Stimulated activated CD8-positive, alpha-beta memory T cell treated with anti-CD3 and anti-CD28 coated beads, Interleukin-12 subunit alpha, Interleukin-12 subunit beta, amount 100 ng/mL, for 4 hours (primary cell): ENCODE results near the gene MAD1L1.

Source experiments
- DNase-seq: peaks from one replicate; pipeline ENCODE4 v3.0.0-alpha.2; 2020; ENCODE audit warnings: low read depth

MAD1L1 gene

GRCh38 chr7:2012044-2012900 lies 220.5 kb downstream of the MAD1L1 start:
- DNase-seq, result no peak

- DNase-seq, result no peak
Measured at GRCh38 chr7:2011266-2012043, 221.3 kb downstream of the MAD1L1 start.

GRCh38 chr7:2010551-2011265 lies 222.0 kb downstream of the MAD1L1 start:
- DNase-seq, result no peak

GRCh38 chr7:2010101-2010500 lies 222.6 kb downstream of the MAD1L1 start:
- no peak for DNase-seq

- DNase-seq, result no peak
Measured at GRCh38 chr7:2009541-2010001, 223.2 kb downstream of the MAD1L1 start.

DNA sequence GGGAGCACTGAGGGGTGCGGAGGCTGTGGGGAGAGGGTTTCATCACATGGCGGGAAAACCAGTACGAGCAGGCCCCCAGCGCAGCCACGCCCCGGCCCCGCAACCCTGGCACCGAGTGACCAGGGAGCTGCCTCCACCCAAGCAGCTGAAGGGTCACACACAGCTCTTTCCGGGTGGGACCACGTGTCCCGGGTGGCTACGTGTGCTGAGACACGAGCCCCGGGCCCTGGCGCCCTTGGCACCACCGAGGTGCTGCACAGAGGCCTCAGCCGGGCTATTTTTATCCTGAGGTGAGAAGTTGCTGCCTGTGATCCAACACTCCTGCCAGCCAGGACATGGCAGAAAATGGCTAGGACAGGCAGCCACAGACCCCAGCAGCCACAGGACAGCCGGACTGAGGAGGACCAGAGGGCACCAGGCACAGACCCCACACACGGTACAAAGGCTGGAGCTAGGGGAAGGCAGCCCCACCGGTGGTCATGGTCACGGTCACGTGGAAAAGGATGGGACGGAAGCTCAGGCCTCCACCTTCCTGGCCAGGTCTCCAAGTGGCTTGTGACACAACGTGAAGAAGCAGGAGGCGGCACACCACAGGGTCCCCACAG lies 223.7 kb downstream of the MAD1L1 start:
- no peak for DNase-seq

DNA sequence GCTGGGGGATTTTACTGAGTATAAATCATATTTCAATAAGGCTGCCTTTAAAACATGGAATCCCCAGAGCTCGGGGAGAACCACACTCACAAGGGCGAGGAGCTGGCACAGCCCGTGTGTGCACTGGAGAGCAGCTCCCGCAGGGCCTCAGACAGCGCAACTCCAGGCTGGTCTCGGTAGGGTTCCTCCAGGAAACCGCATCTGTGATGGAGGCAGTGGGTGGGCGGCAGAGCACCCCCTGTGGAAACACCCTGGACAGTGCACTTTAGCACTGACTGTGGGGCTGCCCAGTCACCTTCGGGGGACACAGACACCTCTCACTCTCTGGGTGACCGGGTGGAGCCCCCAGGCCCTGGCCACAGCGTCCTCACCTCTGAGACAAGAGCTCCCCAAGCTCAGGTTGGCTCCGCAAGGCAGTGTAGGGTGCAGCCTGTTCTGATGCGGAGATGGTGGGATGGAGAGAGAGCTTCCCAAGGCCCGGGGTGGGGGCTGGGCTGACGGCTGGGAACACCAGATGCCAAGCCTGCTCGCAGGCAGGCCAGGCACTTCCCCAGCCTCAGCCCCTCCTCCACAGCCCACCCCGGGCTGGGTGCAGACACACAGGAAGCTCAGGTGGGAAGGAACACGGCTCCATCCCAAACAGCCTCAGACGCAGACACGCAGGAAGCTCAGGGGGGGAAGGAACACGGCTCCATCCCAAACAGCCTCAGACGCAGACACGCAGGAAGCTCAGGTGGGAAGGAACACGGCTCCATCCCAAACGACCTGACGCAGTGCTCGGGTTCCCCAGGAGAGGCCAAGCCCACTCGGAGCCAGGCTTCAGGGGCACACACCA lies 224.4 kb downstream of the MAD1L1 start:
- DNase-seq, result no peak

DNA sequence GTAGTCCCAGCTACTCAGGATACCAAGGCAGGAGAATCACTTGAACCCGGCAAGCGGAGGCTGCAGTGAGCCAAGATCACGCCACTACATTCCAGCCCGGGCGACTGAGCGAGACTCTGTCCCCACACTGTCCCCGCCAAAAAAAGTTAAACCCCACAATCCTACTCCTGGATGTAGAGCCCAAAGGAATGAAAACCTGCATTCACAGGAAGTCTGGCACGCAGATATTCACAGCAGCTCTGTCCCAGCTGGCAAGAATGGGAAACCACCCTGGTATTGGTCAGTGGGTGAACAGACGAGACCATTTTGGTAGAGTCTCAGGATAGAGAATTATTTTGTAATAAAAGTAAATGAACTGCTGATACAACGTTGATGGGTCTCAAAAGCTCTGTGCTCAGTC lies 225.2 kb downstream of the MAD1L1 start:
- no peak for DNase-seq

GRCh38 chr7:2006921-2007381 lies 225.8 kb downstream of the MAD1L1 start:
- DNase-seq, result no peak

- DNase-seq, result no peak
Measured at GRCh38 chr7:2006231-2006771, 226.4 kb downstream of the MAD1L1 start.

GRCh38 chr7:2005786-2006185 lies 227.0 kb downstream of the MAD1L1 start:
- DNase-seq, result no peak

- no peak for DNase-seq
Measured at GRCh38 chr7:2004841-2005725, 227.7 kb downstream of the MAD1L1 start.

DNA sequence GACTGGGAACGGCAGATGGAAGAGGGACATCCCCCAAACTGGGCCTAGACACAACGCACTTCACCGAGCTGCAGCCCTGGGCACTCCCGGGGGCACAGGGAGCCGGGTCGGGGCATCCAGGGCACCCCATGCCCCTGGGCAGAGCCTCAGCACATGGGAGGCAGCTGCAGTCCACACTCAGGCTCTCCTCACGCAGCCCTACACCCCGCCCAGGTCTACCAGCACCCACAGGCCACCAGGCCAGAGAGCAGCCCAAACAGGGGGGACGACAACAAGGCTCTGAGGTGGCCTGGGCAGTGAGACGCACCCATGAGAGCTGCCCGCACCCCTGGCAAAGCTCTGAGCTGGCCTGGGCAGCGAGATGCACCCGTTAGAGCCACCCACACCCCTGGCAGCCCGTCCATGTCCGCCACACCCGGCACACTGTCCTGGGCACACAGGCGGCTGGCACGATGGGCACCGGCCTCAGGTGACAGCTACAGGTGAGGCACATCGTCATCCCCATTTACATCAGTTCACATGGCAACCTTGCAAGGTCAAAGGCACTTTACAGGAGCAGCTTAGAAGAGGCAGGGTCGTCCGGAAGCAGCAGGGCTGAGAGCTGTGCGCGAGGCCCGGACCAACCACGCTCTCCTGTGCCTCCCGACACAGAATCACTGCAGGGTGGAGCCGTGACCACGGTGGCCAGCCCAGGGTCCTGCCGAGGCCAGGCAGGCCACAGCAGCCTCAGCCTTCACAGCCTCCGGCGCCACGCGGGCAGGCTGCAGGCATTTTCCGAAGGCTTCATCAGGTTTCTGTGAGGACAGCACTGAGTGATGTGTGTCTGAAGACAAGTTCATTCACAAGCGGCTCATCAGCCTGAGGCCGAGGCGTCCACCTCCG lies 228.6 kb downstream of the MAD1L1 start:
- DNase-seq, result no peak

DNA sequence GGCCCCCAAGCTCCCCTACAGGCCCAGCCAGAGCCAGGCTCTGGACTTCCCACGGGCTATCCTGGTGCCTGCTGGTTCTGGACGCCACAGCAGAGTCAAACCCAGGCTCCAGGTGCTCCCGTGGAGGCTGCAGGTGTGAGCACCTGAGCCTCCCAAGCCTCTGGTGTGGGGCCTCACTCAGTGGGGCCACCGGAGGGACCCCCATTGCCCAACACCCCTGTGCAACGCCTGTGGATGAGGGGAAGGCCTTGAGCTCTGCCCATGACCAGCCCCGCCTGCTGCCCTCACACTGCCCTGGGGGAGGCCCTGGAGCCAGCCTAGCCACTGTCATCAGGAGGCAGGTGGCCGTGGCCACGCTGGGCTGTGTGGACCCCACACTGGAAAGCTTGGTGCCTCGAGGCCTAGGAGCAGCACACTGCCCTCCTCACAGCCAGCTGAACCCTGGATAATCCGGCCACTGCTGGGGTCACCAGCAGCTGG lies 229.3 kb downstream of the MAD1L1 start:
- DNase-seq, result no peak

GRCh38 chr7:2002561-2003450 lies 229.9 kb downstream of the MAD1L1 start:
- no peak for DNase-seq

GRCh38 chr7:2001601-2002442 lies 230.9 kb downstream of the MAD1L1 start:
- DNase-seq, result no peak
